ENCODE data around the gene GSAP. TPM values are rescaled to one million over a fixed set of nuclear protein-coding genes. Genes with fewer than 3 reads are reported as not detected.

The GSAP gene
- total and polyA plus RNA-seq, 10 donors: 35.9 to 96.5 (median 76.9) TPM

- H3K4me3 ChIP-seq: no peak overlapping the region
These were observed 150.5 kb downstream of the GSAP start for GRCh38 chr7:77265666-77266065.

GRCh38 chr7:77262316-77262715 is 153.8 kb downstream of the GSAP start:
- intact Hi-C loops (cut with DNase I; ENCODE audit: low total_unique reads): no loop called here
- Histone ChIP-seq H3K27me3 (replicated peaks in 1 of 7) (no peaks in the 10 kb centered on the region), H3K27ac (no peak overlapping the region), H3K9me3 (no peaks in the 10 kb centered on the region), H3K36me3 (peaks cover 0 to 4% (median 0%) of the 10 kb centered on the region in 6 donors), H3K4me3 (no peak overlapping the region), H3K4me1 (no peaks in the 10 kb centered on the region)
- no peak for DNase-seq
- TF ChIP-seq CTCF (IDR thresholded peaks at IDR 0.05 in 8 of 11, conservative IDR thresholded peaks at IDR 0.05 in 3 of 11) (no peak), POLR2AphosphoS5 (IDR thresholded peaks at IDR 0.05) (no peak)
- WGBS, 5 donors: 77 to 96% (median 88%) methylated on average over 4 of the region's 4 CpGs

More at GRCh38 chr7:77265666-77266065, 150.5 kb downstream of the GSAP start:
- peaks cover 0 to 4% (median 0%) of the 10 kb centered on the region in 6 donors for H3K36me3 ChIP-seq
- no peaks in the 10 kb centered on the region for H3K9me3 ChIP-seq
- H3K27ac ChIP-seq: no peak overlapping the region
- WGBS, 5 donors: 70 to 83% (median 80%) methylated on average over 4 of the region's 4 CpGs
- TF ChIP-seq POLR2A (IDR thresholded peaks at IDR 0.05): no peak
- no peak for TF ChIP-seq CTCF (IDR thresholded peaks at IDR 0.05 in 8 of 11, conservative IDR thresholded peaks at IDR 0.05 in 3 of 11)
- TF ChIP-seq POLR2AphosphoS5 (IDR thresholded peaks at IDR 0.05): no peak
- intact Hi-C loops (cut with DNase I; ENCODE audit: low total_unique reads): no loop called here
- H3K4me1 ChIP-seq: peaks cover 0 to 17% (median 16%) of the 10 kb centered on the region in 6 donors
- no peak for DNase-seq
- H3K27me3 ChIP-seq (replicated peaks in 1 of 7): no peaks in the 10 kb centered on the region

Other genes starting within 250 kb of the GSAP start
- gene FGL2, start 216.5 kb downstream of the GSAP start, total RNA-seq: 100 to 1,000 TPM in 6 of 7 donors, 10 to 100 TPM in 1; 97.8 to 204 (median 134) TPM
- 10 to 100 TPM; 13.2 to 14.5 (median 13.7) TPM for gene FGL2, start 216.5 kb downstream of the GSAP start, polyA plus RNA-seq
- 100 to 1,000 TPM in 6 of 7 donors, 10 to 100 TPM in 1; 78.9 to 183 (median 135) TPM for gene PTPN12, start 120.9 kb upstream of the GSAP start, total RNA-seq
- gene PTPN12, start 120.9 kb upstream of the GSAP start, polyA plus RNA-seq: 10 to 100 TPM; 32.1 to 53.5 (median 36.6) TPM